IMR-90 (cell line): ENCODE measurements around the gene TOR4A. TPM values are rescaled to one million over a fixed set of nuclear protein-coding genes. Genes with fewer than 3 reads are reported as not detected.
A peak's percentile ranks its signal among the peaks of the same experiment; 100 is the strongest.

Experiments
- ATAC-seq: fragments of 200-7000 bp; cut with Tn5 transposase; 2 replicates; pipeline ENCODE4 v1.9.1; 2020; ENCODE audit warnings: low read depth, mild to moderate bottlenecking, moderate library complexity
- BruUV-seq: library from RNA; stranded (reverse); fragments of 400-500 nt; replicated peaks from 2 replicates; lab custom pipeline; 2021; lab: Mats Ljungman, UMichigan
- CTCF ChIA-PET: fragments of 300-600 bp; formaldehyde crosslinking; extraction: SDS; loops from one replicate; lab custom pipeline; 2021; ENCODE audit warnings: antibody characterized with exemption; lab: Yijun Ruan, JAX
- POLR2A ChIA-PET: fragments of 300-600 bp; sonication (Branson Sonifier 250); formaldehyde crosslinking; loops from one replicate; lab custom pipeline; 2022; ENCODE audit warnings: antibody characterized with exemption; ENCODE audit not compliant: unreplicated experiment; lab: Charles Lee
- DNase-seq: peaks from one replicate; pipeline ENCODE4 v3.0.0; 2013
- H2AFZ ChIP-seq: replicated peaks from 2 replicates; pipeline ENCODE3; 2013; ENCODE audit warnings: low read length, mild to moderate bottlenecking; ENCODE audit not compliant: poor library complexity
- H2AK5ac ChIP-seq: 2 replicates; pipeline ENCODE4 v1.6.1; 2013; ENCODE audit warnings: low read depth, low read length, inconsistent platforms
- H2AK9ac ChIP-seq: replicated peaks from 2 replicates; pipeline ENCODE3; 2013; ENCODE audit warnings: mild to moderate bottlenecking, low read depth, low read length, moderate library complexity; ENCODE audit not compliant: poor library complexity
- H2BK120ac ChIP-seq: 2 replicates; pipeline ENCODE4 v1.6.1; 2013; ENCODE audit warnings: low read depth, low read length, inconsistent platforms
- H2BK15ac ChIP-seq: 3 replicates; pipeline ENCODE4 v1.6.1; 2013; ENCODE audit warnings: low read depth, low read length, inconsistent platforms
- H2BK20ac ChIP-seq: 2 replicates; pipeline ENCODE4 v1.6.1; 2013; ENCODE audit warnings: low read depth, mild to moderate bottlenecking, inconsistent platforms, low read length, moderate library complexity
- H2BK5ac ChIP-seq: 2 replicates; pipeline ENCODE4 v1.6.1; 2013; ENCODE audit warnings: mild to moderate bottlenecking, low read depth, low read length, inconsistent platforms; ENCODE audit not compliant: poor library complexity, severe bottlenecking
- H3K14ac ChIP-seq: replicated peaks from 2 replicates; pipeline ENCODE4 v1.6.1; 2013; ENCODE audit warnings: low read depth, low read length, inconsistent platforms
- H3K18ac ChIP-seq: 2 replicates; pipeline ENCODE4 v1.6.1; 2013; ENCODE audit warnings: low read depth, low read length, control low read depth
- H3K23ac ChIP-seq: 2 replicates; pipeline ENCODE4 v1.6.1; 2013; ENCODE audit warnings: low read depth, low read length, inconsistent platforms
- H3K27ac ChIP-seq: 2 replicates; pipeline ENCODE4 v1.5.1; 2013; ENCODE audit warnings: mild to moderate bottlenecking, control low read depth, low read length; ENCODE audit not compliant: insufficient read depth
- H3K27me3 ChIP-seq: 2 replicates; pipeline ENCODE4 v1.6.1; 2013; ENCODE audit warnings: low read length; ENCODE audit not compliant: control insufficient read depth, insufficient read depth
- H3K36me3 ChIP-seq: 2 replicates; pipeline ENCODE4 v1.6.1; 2013; ENCODE audit warnings: low read length, mixed read lengths; ENCODE audit not compliant: control insufficient read depth, insufficient read depth
- H3K4ac ChIP-seq: 2 replicates; pipeline ENCODE4 v1.6.1; 2013; ENCODE audit warnings: low read depth, low read length, inconsistent platforms
- H3K4me1 ChIP-seq: 2 replicates; pipeline ENCODE4 v1.6.1; 2013; ENCODE audit warnings: low read length, mixed read lengths; ENCODE audit not compliant: control insufficient read depth, insufficient read depth
- H3K4me2 ChIP-seq: 2 replicates; pipeline ENCODE4 v1.6.1; 2013; ENCODE audit warnings: low read depth, mild to moderate bottlenecking, control low read depth, low read length, moderate library complexity
- H3K4me3 ChIP-seq: 2 replicates; pipeline ENCODE4 v1.5.1; 2013; ENCODE audit warnings: low read depth, mild to moderate bottlenecking, control low read depth, low read length, moderate library complexity; ENCODE audit not compliant: insufficient read depth
- H3K56ac ChIP-seq: 2 replicates; pipeline ENCODE4 v1.6.1; 2013; ENCODE audit warnings: low read length, inconsistent platforms; ENCODE audit not compliant: insufficient read depth; ENCODE audit errors: extremely low read depth
- H3K79me1 ChIP-seq, 2 experiments: 2 replicates each; pipeline ENCODE4 v1.6.1; 2013; ENCODE audit warnings: low read length in 2 of 2, inconsistent platforms in 1 of 2, low read depth in 1 of 2
- H3K9ac ChIP-seq: 2 replicates; pipeline ENCODE4 v1.6.1; 2013; ENCODE audit warnings: low read depth, low read length, control low read depth
- H3K9me1 ChIP-seq: 2 replicates; pipeline ENCODE4 v1.6.1; 2013; ENCODE audit warnings: low read length, inconsistent platforms; ENCODE audit not compliant: insufficient read depth
- H3K9me3 ChIP-seq: 2 replicates; pipeline ENCODE4 v1.6.1; 2013; ENCODE audit warnings: low read length; ENCODE audit not compliant: control insufficient read depth, insufficient read depth
- H4K20me1 ChIP-seq: 2 replicates; pipeline ENCODE4 v1.6.1; 2013; ENCODE audit warnings: low read length, inconsistent platforms; ENCODE audit not compliant: insufficient read depth
- H4K5ac ChIP-seq: 2 replicates; pipeline ENCODE4 v1.6.1; 2013; ENCODE audit warnings: mild to moderate bottlenecking, low read depth, low read length, control low read depth
- H4K8ac ChIP-seq, 2 experiments: 2 replicates each; pipeline ENCODE4 v1.6.1; 2013; ENCODE audit warnings: low read depth in 2 of 2, low read length in 2 of 2, control low read depth in 1 of 2, inconsistent platforms in 1 of 2
- H4K91ac ChIP-seq: 2 replicates; pipeline ENCODE4 v1.6.1; 2013; ENCODE audit warnings: low read depth, low read length, inconsistent platforms; ENCODE audit not compliant: insufficient read depth
- BHLHE40 ChIP-seq: fragments of 150-350 bp; IDR thresholded peaks from 2 replicates; pipeline ENCODE4 v1.6.1; 2016; ENCODE audit warnings: mild to moderate bottlenecking, low read depth, low read length
- CEBPB ChIP-seq: IDR thresholded peaks from 2 replicates; pipeline ENCODE4 v1.6.1; 2012; ENCODE audit warnings: low read depth, low read length, improper control_type of control experiment
- CHD1 ChIP-seq: IDR thresholded peaks from 2 replicates; pipeline ENCODE4 v1.6.1; 2012; ENCODE audit warnings: low read depth, low read length, improper control_type of control experiment
- CTCF ChIP-seq: conservative IDR thresholded peaks from 2 replicates; pipeline ENCODE4 v1.5.1; 2012; ENCODE audit warnings: mild to moderate bottlenecking, low read depth, low read length, improper control_type of control experiment
- ELK1 ChIP-seq: fragments of 150-350 bp; IDR thresholded peaks from 2 replicates; pipeline ENCODE4 v1.6.1; 2016; ENCODE audit warnings: low read depth, mild to moderate bottlenecking, low read length, moderate library complexity, borderline replicate concordance
- FOS ChIP-seq: fragments of 150-350 bp; IDR thresholded peaks from 2 replicates; pipeline ENCODE4 v1.6.1; 2016; ENCODE audit warnings: low read depth, low read length
- MAFK ChIP-seq: IDR thresholded peaks from 2 replicates; pipeline ENCODE4 v1.6.1; 2012; ENCODE audit warnings: low read depth, low read length, improper control_type of control experiment
- MAZ ChIP-seq: IDR thresholded peaks from 2 replicates; pipeline ENCODE4 v1.6.1; 2012; ENCODE audit warnings: low read depth, mild to moderate bottlenecking, low read length, improper control_type of control experiment, moderate library complexity, borderline replicate concordance
- MXI1 ChIP-seq: IDR thresholded peaks from 2 replicates; pipeline ENCODE4 v1.6.1; 2012; ENCODE audit warnings: low read depth, mild to moderate bottlenecking, low read length, moderate library complexity, borderline replicate concordance
- NFE2L2 ChIP-seq: fragments of 150-350 bp; IDR thresholded peaks from 2 replicates; pipeline ENCODE4 v1.6.1; 2016; ENCODE audit warnings: low read depth, mild to moderate bottlenecking, low read length
- POLR2A ChIP-seq: IDR thresholded peaks from 2 replicates; pipeline ENCODE4 v1.6.1; 2012; ENCODE audit warnings: mild to moderate bottlenecking, low read depth, low read length
- RCOR1 ChIP-seq: IDR thresholded peaks from 2 replicates; pipeline ENCODE4 v1.6.1; 2012; ENCODE audit warnings: mild to moderate bottlenecking, low read length, improper control_type of control experiment; ENCODE audit not compliant: insufficient replicate concordance
- RFX5 ChIP-seq: IDR thresholded peaks from 2 replicates; pipeline ENCODE4 v1.8.0; 2012; ENCODE audit warnings: low read depth, mild to moderate bottlenecking, low read length, moderate library complexity
- SMC3 ChIP-seq: fragments of 150-350 bp; IDR thresholded peaks from 2 replicates; pipeline ENCODE4 v1.6.1; 2016; ENCODE audit warnings: low read depth, mild to moderate bottlenecking, antibody characterized with exemption, low read length, moderate library complexity
- USF2 ChIP-seq: fragments of 150-350 bp; IDR thresholded peaks from 2 replicates; pipeline ENCODE4 v1.6.1; 2017; ENCODE audit warnings: mild to moderate bottlenecking, antibody characterized with exemption, low read length, low read depth
- WGBS, 2 experiments: methylation state at CpG; one replicate each; pipeline versions ENCODE4 v1.1.5 to v1.1.7; 2013; ENCODE audit warnings: missing lambda C conversion rate in 2 of 2; ENCODE audit not compliant: insufficient read length in 1 of 2; ENCODE audit errors: extremely low coverage in 2 of 2; 5-methylcytosine and 5-hydroxymethylcytosine counted together
- dilution Hi-C: fragments of 300-500 bp; cut with HindIII; formaldehyde crosslinking; loops from one replicate; pipeline ENCODE4 v1.14.3; 2018; ENCODE audit warnings: low sequenced_read_pairs; ENCODE audit not compliant: unreplicated experiment
- in situ Hi-C: fragments of 300-500 bp; cut with MboI; formaldehyde crosslinking; loops from 3 replicates; pipeline ENCODE4 v1.14.3; 2019; ENCODE audit warnings: low sequenced_read_pairs, inconsistent platforms, mixed read lengths
- intact Hi-C: fragments of 100-400 bp; cut with micrococcal nuclease; formaldehyde crosslinking; loops from 2 replicates; pipeline ENCODE4 v1.10.0; 2022
- polyA plus RNA-seq, 3 experiments: library from polyadenylated mRNA; depleted of rRNA; stranded (reverse); fragments of >200 nt; gene quantifications; 2 replicates each; pipeline ENCODE4 v1.2.3, GENCODE V29; 2012; ENCODE audit warnings: low replicate concordance in 1 of 3
- total RNA-seq: library from RNA; depleted of rRNA; stranded (reverse); fragments of >200 nt; gene quantifications from 2 replicates; pipeline ENCODE4 v1.2.3, GENCODE V29; 2012

TOR4A gene
- total and polyA plus RNA-seq, 2 of the 4 experiments (the other 2 are of a cell fraction): 9.7 to 22.9 TPM

- H3K27ac ChIP-seq: no peak overlapping the region
- H4K5ac ChIP-seq: no peak overlapping the region
- peaks cover 11% of the 10 kb centered on the region for H3K4me1 ChIP-seq
- no peak overlapping the region for H2BK5ac ChIP-seq
- no peaks in the 10 kb centered on the region for H3K9me3 ChIP-seq
- H2BK15ac ChIP-seq: no peak overlapping the region
- in situ Hi-C loops (no loop called here), dilution Hi-C loops (no loop called here), intact Hi-C loops (no loop called here)
- peaks cover 15 to 37% of the 10 kb centered on the region in 2 experiments for H3K79me1 ChIP-seq
- peaks cover 22% of the 10 kb centered on the region for H3K36me3 ChIP-seq
- DNase-seq (no peak), ATAC-seq (no peak)
- H3K9me1 ChIP-seq: no peaks in the 10 kb centered on the region
- 96% methylated on average over 9 of the region's 15 CpGs; no CpG with 5 or more reads in 1 of the 2 experiments for WGBS, 2 experiments
- TF ChIP-seq MAZ (no peak), ELK1 (no peak), RFX5 (no peak), NFE2L2 (no peak), BHLHE40 (no peak), CHD1 (no peak), RCOR1 (no peak), CTCF (no peak), FOS (no peak), POLR2A (no peak), CEBPB (no peak), MXI1 (no peak), USF2 (no peak), SMC3 (no peak), MAFK (no peak)
- no peak overlapping the region for H2BK120ac ChIP-seq
- peak overlapping the region; percentile 63; the same call in 1 of the 2 replicates for H3K4ac ChIP-seq
- peaks cover 11% of the 10 kb centered on the region for H4K20me1 ChIP-seq
- H3K23ac ChIP-seq: no peak overlapping the region
- H3K4me2 ChIP-seq: peak overlapping the region; percentile 97
- H4K91ac ChIP-seq: no peak overlapping the region
- H3K18ac ChIP-seq: no peak overlapping the region
- H2AK5ac ChIP-seq: peak overlapping the region; percentile 72; the same call in 1 of the 2 replicates
- H2AK9ac ChIP-seq: peak overlapping the region; percentile 98
- H3K14ac ChIP-seq: no peak overlapping the region
- H3K9ac ChIP-seq: peak overlapping the region; percentile 85; the same call in 1 of the 2 replicates
- no peaks in the 10 kb centered on the region for H3K27me3 ChIP-seq
- ChIA-PET POLR2A (interaction anchor here (0.5 kb wide), 1 partner anchor 20 kb away, joined by 3 read pairs; no protein-coding TSS in a partner anchor), CTCF (no interaction called here)
- no peak overlapping the region for H3K56ac ChIP-seq
- H2AFZ ChIP-seq: no peak overlapping the region
- H4K8ac ChIP-seq: no peak overlapping the region; a peak in 1 of 4 replicates
- no TSS peak for BruUV-seq
- H2BK20ac ChIP-seq: no peak overlapping the region
- H3K4me3 ChIP-seq: peak overlapping the region; percentile 96
Observed at GRCh38 chr9:137256362-137256761, 21.2 kb upstream of the TOR4A start.
